HG02678 (cell line): ENCODE data around the gene ECT2L.
A peak's percentile ranks its signal among the peaks of the same experiment; 100 is the strongest.

Experiments
- ATAC-seq: cut with Tn5 transposase; IDR thresholded peaks from one replicate; pipeline ENCODE4 v1.9.1; 2021; ENCODE audit warnings: mild to moderate bottlenecking, moderate library complexity; ENCODE audit not compliant: unreplicated experiment

ECT2L gene

DNA sequence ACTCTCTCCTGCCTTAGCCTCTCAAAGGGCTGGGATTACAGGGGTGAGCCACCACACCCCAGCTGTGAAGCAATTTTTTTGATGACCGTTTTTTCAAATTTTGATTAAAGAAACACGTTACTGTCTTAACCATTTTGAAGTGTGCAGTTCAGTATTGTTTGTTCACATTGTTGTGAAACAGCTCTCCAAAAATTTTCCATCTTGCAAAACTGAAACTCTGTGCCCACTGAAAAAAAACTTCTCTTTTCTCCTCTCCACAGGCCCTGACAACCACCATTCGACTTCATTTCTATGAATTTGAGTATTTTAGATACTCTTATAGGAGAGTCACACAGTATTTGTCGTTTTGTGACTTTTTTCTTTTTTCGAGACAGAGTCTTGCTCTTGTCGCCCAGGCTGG lies 53.9 kb downstream of the ECT2L start:
- no peak for ATAC-seq

DNA sequence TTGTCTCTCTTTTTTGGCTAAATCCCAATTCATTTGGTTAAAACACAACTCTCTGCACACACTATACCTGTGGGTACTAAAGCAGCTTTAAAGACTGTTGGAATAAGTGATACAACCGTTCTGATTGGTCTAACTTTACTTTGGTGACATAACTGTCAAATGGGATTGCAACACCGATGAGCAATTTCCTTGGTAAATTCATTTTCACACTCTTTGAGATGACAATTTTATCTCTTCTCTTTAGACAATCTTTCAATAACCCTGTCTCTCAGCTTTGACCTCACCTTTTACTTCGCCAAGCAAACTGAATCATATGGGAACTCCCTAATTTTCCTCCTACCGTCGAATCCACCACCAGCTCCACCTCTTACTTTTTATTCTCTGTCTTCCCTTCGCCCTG lies 60.8 kb downstream of the ECT2L start:
- ATAC-seq: no peak

DNA sequence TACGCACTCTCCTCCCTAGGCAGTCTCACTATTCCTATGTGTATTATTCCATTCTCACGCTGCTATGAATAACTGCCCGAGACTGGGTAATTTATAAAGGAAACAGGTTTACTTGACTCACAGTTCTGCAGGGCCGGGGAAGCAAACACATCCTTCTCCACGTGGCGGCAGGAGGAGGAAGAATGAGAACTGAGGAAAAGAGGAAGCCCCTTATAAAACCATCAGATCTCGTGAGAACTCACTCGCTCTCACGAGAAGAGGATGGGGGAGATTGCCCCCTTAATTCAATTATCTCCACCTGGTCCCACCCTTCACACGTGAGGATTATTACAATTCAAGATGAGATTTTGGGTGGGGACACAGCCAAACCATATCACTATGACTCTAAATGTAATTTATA lies 61.9 kb downstream of the ECT2L start:
- no peak for ATAC-seq

DNA sequence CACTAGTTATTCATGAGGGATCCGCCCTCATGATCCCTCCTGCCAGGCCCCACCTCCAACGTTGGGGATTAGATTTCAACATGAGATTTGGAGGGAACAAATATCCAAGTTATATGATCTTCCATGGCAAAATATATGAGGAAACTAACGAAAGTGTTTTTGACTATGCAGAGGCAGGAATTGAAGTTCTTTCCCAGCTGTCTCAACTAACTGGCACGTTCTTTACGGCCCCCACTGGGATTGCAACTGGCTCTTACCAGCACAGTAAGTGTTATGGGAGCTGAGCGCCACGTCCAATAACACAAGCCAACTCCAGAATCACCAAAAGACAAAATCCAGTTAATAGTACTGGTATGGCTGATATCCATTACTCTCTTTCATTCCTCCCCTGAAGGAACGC lies 66.6 kb downstream of the ECT2L start:
- no peak for ATAC-seq

DNA sequence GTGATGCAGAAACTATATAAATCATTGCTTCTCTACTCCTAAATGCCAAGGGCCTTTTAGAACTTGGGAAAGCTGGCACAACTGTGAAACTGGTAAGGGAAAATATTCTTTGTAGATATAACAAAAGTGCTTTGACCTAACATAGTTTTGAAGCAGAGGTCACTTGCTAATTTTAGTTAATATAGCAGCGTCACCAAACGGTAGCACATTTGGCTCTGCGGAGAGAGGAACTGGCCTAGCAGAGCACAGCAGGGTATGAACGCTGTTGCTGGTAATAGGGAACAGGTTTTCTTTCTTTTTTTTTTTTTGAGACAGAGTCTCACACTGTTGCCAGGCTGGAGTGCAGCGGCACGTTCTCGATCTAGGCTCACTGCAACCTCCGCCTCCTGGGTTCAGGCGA lies 67.4 kb downstream of the ECT2L start:
- ATAC-seq: no peak

DNA sequence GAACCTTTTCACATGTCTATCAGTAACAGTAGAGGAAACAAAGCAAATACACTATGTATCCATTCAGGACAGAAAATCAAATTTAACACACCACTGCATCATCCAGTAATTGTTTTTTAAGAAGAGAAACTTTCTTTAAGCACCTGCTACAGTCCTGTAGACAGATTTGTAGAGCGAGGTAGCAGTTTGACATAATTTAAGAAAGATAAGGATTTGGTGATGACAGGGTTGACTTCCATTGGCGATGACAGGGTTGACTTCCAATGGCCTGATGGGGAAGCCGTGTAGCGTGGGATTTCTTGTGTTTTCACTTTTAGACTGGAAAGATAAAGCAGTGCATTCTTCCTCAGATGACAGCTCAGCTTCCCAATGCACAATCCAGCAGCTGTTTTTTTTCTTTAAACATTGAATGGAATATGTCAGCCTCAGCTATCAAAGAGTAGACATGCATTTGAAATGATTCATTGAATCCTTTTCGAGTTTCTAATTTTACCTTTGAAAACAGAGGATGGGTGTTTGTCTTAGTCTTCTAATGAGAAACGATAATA lies 68.5 kb downstream of the ECT2L start:
- no peak for ATAC-seq

DNA sequence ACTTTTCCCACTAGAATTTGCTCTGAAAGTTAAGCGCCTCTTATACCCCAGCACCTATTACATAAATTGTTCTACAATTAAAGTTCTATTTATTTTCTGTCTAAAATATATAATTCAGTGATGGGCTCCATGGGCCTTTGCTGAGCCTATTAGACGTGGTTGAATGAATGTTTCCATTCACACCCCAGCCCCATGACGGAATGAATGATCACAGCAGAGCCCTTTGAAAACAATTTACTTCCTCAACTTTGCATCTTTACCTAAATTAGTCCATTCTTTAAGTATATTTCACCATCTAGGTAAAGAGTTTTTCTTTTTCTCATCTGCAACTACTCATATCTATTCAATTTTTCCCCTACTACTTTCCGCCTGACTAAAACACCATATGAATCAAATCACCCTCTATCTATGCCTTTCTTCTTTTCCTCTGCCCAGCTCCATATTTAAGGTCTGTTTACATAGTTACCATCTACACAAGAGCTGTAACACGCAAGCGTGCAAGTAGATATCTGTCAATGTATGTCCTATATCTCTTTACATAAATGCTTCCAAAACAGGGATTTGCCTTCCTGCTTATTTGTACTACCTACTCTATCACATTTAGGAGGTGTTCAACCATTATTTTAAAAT lies 69.7 kb downstream of the ECT2L start:
- no peak for ATAC-seq

DNA sequence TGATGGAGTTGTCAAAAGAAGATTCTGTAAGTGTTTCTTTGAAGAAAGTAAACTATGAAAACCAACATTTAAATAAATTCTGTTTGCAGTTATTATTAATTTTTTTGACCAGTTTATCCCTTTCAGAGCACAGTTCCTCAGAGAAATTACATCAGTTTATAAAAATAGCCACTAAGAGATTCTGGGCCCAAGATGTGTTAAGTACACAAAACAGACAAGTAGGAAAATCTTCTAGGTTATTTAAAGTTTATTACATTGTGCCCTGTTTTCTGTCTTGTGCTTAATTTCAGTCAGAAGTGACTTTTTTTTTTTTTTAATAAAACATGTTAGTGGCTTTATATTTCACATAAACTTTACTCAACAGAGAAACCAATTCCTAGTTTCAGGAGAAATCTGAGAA lies 72.3 kb downstream of the ECT2L start:
- no peak for ATAC-seq

DNA sequence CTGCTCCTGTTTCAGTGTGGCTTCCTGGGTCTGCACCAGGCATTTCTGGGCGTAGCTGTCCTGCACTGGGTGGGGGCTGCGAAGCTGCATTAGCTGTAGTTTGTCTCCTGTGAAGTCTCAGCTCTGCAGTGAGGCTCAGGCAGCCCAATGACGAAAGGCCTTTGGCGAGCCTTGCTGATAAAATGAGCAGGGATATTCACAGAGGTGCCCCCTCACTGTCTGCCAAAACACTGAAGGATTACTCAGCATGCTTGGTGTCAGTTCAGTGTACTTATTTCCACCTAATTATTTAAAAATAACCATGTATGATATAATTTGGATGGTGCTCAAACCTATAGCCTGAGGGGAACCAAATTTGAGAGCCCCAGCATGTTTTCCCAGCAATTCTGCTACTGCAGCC lies 73.5 kb downstream of the ECT2L start:
- ATAC-seq: no peak

DNA sequence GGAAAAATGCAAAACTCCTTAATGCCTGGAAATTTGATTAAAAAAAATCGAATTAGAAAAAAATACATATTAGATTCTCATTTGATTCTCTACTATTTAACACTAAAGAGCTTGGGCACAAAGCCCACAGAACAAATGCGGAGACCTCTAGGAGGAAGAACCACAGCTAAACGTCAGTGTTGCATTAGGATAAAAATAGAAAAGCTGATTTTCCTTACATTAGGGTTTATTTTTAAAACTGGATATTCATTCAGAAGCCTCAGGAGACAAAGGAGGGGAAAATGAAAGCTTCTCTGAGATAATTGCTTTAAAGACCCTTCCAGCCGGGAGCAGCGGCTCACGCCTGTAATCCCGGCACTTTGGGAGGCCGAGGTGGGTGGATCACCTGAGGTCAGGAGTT lies 77.3 kb downstream of the ECT2L start:
- no peak for ATAC-seq

DNA sequence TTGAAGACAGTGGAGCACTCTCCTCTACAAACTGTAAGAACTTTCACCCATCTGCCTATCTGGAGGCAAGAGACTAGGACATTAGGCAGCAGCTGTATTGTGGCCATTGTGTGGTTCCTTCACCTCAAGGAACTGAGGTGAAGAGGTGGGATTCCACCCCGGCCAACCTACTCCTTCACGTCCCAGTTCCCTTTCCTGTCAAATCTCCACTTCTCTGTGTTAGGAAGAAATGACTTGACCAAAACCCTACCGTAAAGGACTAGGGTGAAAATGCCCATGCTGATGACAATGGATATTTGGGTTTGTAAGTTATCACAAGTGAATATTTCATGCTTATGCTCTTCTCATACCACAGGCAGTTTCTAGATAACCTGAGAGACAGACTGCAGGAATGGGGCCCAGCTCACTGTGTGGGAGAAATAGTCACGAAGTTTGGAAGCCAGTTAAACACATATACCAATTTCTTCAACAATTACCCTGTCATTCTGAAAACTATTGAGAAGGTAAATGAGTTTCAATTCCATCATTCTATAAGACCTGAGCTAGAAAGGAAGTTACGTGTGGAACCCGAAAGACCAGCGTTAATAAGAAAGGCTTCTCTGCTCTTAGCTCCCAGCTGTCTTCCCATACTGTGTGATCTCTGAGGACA lies 86.6 kb downstream of the ECT2L start:
- ATAC-seq: peak; percentile 72

DNA sequence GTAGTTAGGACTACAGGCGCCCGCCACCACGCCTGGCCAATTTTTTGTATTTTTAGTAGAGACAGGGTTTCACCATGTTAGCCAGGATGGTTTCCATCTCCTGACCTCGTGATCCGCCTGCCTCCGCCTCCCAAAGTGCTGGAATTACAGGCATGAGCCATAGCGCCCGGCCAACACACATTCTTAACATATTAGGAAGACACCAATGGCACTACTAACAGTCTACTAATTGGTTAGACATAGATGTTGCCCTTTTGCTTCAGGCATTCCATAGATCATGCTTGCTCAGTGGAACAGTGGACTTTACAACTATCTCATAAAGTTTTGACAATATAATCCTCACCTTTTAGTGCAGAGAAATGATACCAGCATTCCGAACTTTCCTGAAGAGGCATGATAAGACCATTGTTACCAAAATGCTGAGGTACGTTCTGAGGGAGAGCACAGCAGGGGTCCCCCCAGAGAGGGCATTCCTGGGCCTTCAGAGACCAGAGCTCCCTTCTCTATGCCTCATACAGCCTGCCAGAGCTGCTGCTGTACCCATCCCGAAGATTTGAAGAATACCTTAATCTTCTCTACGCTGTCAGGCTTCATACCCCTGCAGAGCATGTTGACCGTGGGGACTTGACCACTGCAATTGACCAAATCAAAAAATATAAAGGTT lies 89.4 kb downstream of the ECT2L start:
- ATAC-seq: no peak

DNA sequence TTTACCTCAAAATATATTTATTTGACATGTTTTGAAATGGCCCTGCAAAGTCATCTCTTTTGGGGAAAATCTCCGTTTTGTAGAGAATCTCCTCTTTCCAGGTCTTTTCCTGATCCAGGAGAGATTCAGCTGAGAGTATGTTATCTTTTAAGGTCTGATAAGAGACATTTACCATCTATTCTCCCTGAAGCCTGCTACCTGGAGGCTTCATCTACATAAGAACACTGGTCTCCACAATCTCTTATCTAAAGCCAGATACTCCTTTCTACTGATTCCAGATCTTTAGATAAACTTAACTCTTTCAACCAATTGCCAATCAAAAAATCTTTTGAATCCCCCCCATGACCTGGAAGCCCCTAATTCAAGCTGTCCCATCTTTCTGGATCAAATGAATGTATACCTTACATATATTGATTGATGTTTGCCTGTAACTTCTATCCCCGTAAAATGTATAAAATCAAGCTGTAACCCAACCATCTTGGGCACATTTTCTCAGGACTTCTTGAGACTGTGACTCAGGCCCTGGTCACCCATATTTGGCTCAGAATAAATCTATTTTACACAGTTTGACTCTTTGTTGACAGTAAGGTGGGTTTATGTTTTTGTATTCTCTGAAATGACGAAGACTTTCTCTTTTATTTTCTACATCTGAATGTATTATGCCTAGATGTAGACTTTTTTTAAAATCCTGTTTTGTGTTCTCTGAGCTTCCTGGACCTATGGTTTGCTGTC lies 95.5 kb downstream of the ECT2L start:
- ATAC-seq: no peak

DNA sequence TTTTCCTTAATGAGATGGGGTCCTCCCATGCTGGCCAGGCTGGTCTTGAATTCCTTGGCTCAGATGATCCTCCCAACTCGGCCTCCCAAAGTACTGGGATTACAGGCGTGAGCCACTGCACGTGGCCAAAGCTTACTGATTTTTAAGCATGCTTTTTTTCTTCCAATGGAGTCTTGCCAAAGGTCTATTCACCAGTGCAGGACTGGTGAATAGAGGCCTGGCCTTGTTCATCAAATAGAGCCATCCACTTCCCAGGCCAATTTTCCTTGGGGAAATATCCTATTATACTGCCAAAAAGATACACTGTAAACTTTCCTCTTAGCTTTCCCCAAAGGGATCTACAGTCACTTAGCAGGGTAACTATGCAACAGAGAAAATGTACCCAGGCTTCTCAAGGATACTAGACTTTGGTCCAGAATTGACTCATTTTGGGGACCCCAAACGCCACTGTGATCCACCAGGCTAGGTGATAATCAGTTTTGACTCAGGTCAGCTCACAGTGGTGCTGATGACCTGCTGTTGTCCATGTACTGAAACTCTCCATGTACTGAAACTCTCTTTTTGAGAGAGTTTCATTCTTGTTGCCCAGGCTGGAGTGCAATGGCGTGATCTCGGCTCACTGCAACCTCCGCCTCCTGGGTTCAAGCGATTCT lies 100.3 kb downstream of the ECT2L start:
- ATAC-seq: no peak

DNA sequence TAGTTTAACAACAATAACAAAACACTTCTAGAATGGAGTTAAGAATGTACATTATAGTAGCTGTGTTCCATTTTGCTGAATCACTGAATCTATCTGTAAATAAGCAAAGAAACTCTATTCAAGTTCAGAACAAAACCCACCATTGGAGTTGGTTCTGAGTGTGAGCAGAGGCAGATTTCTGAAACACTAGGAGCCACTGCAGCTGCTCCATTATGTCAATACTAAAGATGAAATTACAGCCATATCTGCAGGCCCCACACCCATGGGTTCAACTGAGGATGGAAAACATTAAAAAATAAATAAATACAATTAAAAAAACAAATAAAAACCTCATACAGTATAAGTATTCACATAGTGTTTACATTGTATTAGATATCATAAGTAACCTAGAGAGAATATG lies 101.1 kb downstream of the ECT2L start:
- no peak for ATAC-seq

DNA sequence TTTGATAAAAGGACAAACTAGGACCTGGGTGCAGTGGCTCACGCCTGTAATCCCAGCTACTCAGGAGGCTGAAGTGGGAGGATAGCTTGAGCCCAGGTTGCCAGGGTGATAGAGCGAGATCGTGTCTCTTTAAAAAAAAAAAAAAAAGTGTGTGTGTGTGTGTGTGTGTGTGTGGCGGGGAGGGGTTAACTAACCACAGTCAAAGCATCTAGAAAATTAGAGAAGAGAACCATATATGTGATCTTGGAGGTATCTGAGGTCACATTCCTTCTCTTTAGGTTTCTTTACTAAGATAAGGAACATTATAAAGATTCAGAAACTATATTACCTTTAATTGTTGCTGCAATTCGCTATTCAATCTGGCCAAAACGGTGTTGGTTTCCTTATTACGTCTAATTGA lies 111.3 kb downstream of the ECT2L start:
- ATAC-seq: no peak

DNA sequence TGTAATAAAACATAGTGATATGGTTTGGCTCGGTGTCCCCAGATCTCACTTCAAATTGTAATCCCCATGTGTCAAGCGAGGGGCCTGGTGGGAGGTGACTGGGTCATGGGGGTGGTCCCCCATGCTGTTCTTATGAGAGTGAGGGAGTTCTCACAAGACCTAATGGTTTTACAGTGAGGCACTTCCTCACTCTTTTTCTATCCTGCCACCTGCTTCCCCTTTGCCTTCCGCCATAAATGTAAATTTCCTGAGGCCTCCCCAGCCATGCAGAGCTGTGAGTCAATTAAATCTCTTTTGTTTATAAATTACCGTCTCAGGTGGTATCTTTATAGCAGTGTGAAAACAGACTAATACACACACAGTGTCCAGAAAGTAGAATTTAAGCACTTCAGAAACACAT lies 113.6 kb downstream of the ECT2L start:
- no peak for ATAC-seq

DNA sequence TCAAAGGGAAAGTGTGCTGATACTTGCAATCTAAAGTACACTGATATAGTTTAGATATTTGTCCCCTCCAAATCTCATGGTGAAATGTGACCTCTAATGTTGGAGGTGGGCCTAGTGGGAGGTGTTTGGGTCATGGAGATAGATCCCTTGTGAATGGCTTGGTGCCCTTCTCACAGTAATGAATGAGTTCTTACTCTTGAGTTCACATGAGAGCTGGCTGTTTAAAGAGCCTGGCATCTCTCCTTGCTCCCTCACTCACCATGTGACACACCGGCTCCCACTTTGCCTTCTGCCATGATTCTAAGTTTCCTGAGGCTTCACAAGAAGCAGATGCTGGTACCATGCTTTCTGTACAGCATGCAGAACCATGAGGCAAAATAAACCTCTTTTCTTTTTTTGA lies 114.1 kb downstream of the ECT2L start:
- ATAC-seq: no peak

DNA sequence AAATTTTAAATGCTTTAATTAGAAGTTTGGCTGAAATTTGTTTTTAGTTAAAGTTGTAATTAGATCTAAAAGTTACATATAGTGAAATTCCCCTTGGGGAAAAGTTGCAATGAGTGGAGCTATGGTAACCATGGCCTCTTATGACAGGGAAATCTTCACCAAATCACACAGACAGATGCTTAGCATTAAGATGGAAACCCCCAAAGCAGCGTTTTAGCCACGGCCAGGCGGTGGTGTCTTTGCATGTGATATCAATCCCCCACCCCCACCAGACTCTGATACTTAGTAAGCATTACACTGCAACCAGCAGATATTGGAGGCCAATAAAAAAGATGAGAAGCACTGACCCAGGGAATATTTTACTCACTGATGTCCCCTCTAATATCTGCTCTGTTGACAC lies 116.4 kb downstream of the ECT2L start:
- ATAC-seq: no peak

DNA sequence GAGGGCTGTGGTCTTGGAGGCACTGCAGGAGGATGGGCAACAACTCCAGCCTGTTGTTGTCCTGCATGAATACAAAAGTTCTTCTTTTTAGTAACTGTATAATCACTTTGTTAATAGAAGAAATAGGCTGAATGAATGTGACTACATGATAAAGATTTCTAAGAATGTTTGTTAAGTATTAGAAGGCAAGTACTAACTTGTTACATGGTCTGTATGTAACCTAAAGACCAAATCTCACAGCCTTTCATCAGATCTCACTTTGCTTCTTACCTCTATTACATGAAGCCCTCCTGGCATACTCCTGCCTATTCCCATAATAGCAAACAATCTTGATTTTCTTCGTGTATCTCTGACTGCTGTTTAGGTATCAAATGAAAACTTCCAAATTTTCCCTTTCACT lies 118.8 kb downstream of the ECT2L start:
- ATAC-seq: no peak

DNA sequence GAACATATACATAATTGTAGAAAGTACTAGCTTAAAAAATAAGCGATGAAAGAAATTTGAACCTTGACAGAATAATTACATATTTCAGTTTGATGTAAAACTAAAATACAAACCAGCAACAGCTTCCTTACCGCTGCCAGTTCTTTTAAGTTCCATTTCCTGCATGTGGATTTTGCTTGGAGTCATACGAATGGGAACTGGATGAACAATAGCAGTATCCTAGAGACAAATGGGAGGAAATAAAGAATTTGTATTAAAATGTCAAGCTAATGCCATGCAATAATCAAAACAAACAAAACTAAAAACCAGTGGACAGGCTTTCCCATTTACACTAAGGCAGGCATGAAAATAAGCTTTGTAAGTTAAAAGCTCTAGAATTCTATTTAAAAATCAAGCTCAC lies 125.0 kb downstream of the ECT2L start:
- ATAC-seq: no peak
